Hepatocyte (in vitro differentiated cells): ENCODE results near the gene CD4. TPM values are rescaled to one million over a fixed set of nuclear protein-coding genes. Genes with fewer than 3 reads are reported as not detected.

Experiments used
- DNase-seq: peaks from one replicate; pipeline ENCODE4 v3.0.0-alpha.2; 2016; ENCODE audit warnings: low spot score
- H2AFZ ChIP-seq: fragments of 200-600 bp; sonication (generic); 2 replicates; pipeline ENCODE4 v1.6.0; 2016; ENCODE audit warnings: antibody characterized with exemption, mild to moderate bottlenecking
- H3K27ac ChIP-seq: fragments of 200-600 bp; sonication (generic); 2 replicates; pipeline ENCODE4 v1.5.1; 2016; ENCODE audit warnings: mild to moderate bottlenecking
- H3K27me3 ChIP-seq: fragments of 200-600 bp; sonication (generic); 2 replicates; pipeline ENCODE4 v1.6.1; 2016
- H3K36me3 ChIP-seq: fragments of 200-600 bp; sonication (generic); replicated peaks from 2 replicates; pipeline ENCODE4 v1.5.1; 2016; ENCODE audit warnings: low read depth; ENCODE audit not compliant: insufficient read depth
- H3K4me1 ChIP-seq: fragments of 200-600 bp; sonication (generic); 2 replicates; pipeline ENCODE4 v1.5.1; 2016; ENCODE audit warnings: mild to moderate bottlenecking, moderate library complexity; ENCODE audit not compliant: insufficient read depth
- H3K4me2 ChIP-seq: fragments of 200-600 bp; sonication (generic); 2 replicates; pipeline ENCODE4 v1.6.0; 2016
- H3K4me3 ChIP-seq: fragments of 200-600 bp; sonication (generic); 2 replicates; pipeline ENCODE4 v1.5.1; 2016; ENCODE audit warnings: mild to moderate bottlenecking
- H3K79me2 ChIP-seq: fragments of 200-600 bp; sonication (generic); 2 replicates; pipeline ENCODE4 v1.6.0; 2017; ENCODE audit warnings: mild to moderate bottlenecking
- H3K9me2 ChIP-seq: fragments of 200-600 bp; sonication (generic); replicated peaks from 2 replicates; pipeline ENCODE4 v1.6.0; 2017; ENCODE audit warnings: mild to moderate bottlenecking; ENCODE audit not compliant: insufficient read depth
- H3K9me3 ChIP-seq: fragments of 200-600 bp; sonication (generic); 2 replicates; pipeline ENCODE4 v1.5.1; 2016; ENCODE audit warnings: low read depth, mild to moderate bottlenecking
- H4K20me1 ChIP-seq: fragments of 200-600 bp; sonication (generic); 2 replicates; pipeline ENCODE4 v1.6.0; 2016; ENCODE audit warnings: mild to moderate bottlenecking; ENCODE audit not compliant: insufficient read depth, poor library complexity, severe bottlenecking
- EZH2 ChIP-seq: fragments of 200-600 bp; sonication (generic); IDR thresholded peaks from 2 replicates; pipeline ENCODE4 v1.6.1; 2016; ENCODE audit warnings: antibody characterized with exemption, mild to moderate bottlenecking, borderline replicate concordance
- EZH2phosphoT487 ChIP-seq: fragments of 200-600 bp; sonication (generic); IDR thresholded peaks from one replicate; pipeline ENCODE4 v1.6.1; 2018; ENCODE audit warnings: antibody characterized with exemption, mild to moderate bottlenecking, low read depth, moderate library complexity; ENCODE audit not compliant: unreplicated experiment, severe bottlenecking
- WGBS: methylation state at CpG from one replicate; pipeline ENCODE4 v1.1.6; 2016; ENCODE audit warnings: low lambda C conversion rate; ENCODE audit errors: missing lambda C conversion rate; 5-methylcytosine and 5-hydroxymethylcytosine counted together
- polyA plus RNA-seq: library from polyadenylated mRNA; unstranded; fragments of >200 nt; fragmentation: Nextera tagmentation; extraction: Ambion mirVana; gene quantifications from 2 replicates; pipeline ENCODE4 v1.2.1, GENCODE V29; 2016
- total RNA-seq: library from RNA; depleted of rRNA; stranded (reverse); fragments of >200 nt; gene quantifications from 2 replicates; pipeline ENCODE4 v1.2.3, GENCODE V29; 2014
- TF ChIP-seq, protein P1 (sequence below): fragments of 200-600 bp; sonication (generic); IDR thresholded peaks from 2 replicates; pipeline ENCODE4 v1.5.1; 2016; ENCODE audit warnings: antibody characterized with exemption, mild to moderate bottlenecking; ENCODE audit not compliant: poor library complexity

The CD4 gene
- total and polyA plus RNA-seq, 2 experiments from 2014 or later, result 2.7 to 6.4 TPM

DNA sequence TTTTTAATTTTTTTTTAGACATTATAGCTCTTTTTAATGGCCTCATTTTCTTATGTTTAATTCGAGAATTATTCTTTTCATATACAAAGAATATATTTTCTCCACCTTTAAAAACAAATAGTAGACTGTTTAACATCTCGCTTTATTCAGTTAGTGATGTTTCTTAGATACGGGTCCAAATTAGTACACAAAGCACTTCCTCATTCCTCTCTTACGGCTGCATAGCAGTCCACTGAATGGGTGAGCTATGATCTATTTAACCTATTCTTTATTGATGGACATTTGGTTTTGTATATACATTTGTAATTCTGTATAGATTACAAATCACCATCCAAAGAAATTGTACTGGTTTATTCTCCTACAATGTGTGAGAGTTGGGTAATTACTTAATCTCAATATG, 24.0 kb downstream of the CD4 start:
- H2AFZ ChIP-seq, result no peak overlapping the region
- WGBS, result 71% methylated on average over 4 of the region's 4 CpGs
- no peaks in the 10 kb centered on the region for H4K20me1 ChIP-seq
- H3K4me3 ChIP-seq, result no peak overlapping the region
- no peaks in the 10 kb centered on the region for H3K9me3 ChIP-seq
- DNase-seq, result no peak
- H3K27me3 ChIP-seq, result no peaks in the 10 kb centered on the region
- H3K9me2 ChIP-seq, result no peaks in the 10 kb centered on the region
- no peak overlapping the region for H3K27ac ChIP-seq
- H3K4me1 ChIP-seq, result no peaks in the 10 kb centered on the region
- TF ChIP-seq, protein P1, sequence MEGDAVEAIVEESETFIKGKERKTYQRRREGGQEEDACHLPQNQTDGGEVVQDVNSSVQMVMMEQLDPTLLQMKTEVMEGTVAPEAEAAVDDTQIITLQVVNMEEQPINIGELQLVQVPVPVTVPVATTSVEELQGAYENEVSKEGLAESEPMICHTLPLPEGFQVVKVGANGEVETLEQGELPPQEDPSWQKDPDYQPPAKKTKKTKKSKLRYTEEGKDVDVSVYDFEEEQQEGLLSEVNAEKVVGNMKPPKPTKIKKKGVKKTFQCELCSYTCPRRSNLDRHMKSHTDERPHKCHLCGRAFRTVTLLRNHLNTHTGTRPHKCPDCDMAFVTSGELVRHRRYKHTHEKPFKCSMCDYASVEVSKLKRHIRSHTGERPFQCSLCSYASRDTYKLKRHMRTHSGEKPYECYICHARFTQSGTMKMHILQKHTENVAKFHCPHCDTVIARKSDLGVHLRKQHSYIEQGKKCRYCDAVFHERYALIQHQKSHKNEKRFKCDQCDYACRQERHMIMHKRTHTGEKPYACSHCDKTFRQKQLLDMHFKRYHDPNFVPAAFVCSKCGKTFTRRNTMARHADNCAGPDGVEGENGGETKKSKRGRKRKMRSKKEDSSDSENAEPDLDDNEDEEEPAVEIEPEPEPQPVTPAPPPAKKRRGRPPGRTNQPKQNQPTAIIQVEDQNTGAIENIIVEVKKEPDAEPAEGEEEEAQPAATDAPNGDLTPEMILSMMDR, result no peak
- TF ChIP-seq EZH2, result no peak
- no peak for TF ChIP-seq EZH2phosphoT487
- no peak overlapping the region for H3K4me2 ChIP-seq
- H3K79me2 ChIP-seq, result no peaks in the 10 kb centered on the region
- H3K36me3 ChIP-seq, result no peaks in the 10 kb centered on the region

DNA sequence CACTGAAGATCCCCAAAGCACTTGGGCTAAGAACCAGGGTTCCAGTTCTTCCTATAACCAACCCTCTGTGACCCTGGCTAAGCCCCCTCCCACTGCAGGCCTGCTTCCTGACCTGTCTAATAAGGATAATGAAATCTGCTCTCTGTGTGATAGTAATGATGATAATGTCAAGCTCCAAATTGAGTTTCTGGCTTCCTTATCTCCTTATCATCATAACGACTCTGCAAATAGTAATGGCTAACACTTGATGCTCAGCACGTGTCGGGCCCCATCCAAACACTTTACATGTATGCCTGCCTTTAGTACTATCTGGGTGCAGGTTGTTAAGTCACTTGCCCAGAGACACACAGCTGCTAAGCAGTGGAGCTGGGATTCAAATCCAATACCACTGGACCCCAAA, 27.3 kb downstream of the CD4 start:
- DNase-seq, result no peak
- 40% methylated on average over 3 of the region's 3 CpGs for WGBS
- H3K4me2 ChIP-seq, result no peak overlapping the region
- TF ChIP-seq, protein P1, result no peak
- TF ChIP-seq EZH2 (no peak), EZH2phosphoT487 (no peak)
- H3K4me3 ChIP-seq, result no peak overlapping the region
- no peaks in the 10 kb centered on the region for H3K9me2 ChIP-seq
- H3K27me3 ChIP-seq, result no peaks in the 10 kb centered on the region
- no peaks in the 10 kb centered on the region for H3K9me3 ChIP-seq
- no peaks in the 10 kb centered on the region for H3K36me3 ChIP-seq
- peaks cover 10% of the 10 kb centered on the region for H3K4me1 ChIP-seq
- no peaks in the 10 kb centered on the region for H4K20me1 ChIP-seq
- no peak overlapping the region for H3K27ac ChIP-seq
- no peak overlapping the region for H2AFZ ChIP-seq
- no peaks in the 10 kb centered on the region for H3K79me2 ChIP-seq

DNA sequence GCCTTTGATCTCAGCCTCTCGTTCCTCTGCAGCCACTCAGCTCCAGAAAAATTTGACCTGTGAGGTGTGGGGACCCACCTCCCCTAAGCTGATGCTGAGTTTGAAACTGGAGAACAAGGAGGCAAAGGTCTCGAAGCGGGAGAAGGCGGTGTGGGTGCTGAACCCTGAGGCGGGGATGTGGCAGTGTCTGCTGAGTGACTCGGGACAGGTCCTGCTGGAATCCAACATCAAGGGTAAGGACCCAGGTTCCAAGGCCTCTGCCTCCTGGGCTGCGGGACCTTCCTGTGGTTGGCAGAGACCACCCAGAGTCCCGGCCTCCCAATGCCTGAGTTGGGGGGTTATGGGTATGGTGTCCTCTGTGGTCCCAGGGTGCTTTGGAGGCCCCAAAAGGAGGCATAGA, 27.8 kb downstream of the CD4 start:
- H3K4me3 ChIP-seq, result no peak overlapping the region
- no peak overlapping the region for H3K4me2 ChIP-seq
- H2AFZ ChIP-seq, result no peak overlapping the region
- WGBS, result 80% methylated on average over 8 of the region's 8 CpGs
- H3K79me2 ChIP-seq, result no peaks in the 10 kb centered on the region
- H3K27ac ChIP-seq, result no peak overlapping the region
- H3K36me3 ChIP-seq, result no peaks in the 10 kb centered on the region
- TF ChIP-seq EZH2phosphoT487, result no peak
- TF ChIP-seq, protein P1, result no peak
- no peak for TF ChIP-seq EZH2
- DNase-seq, result no peak
- H3K9me3 ChIP-seq, result no peaks in the 10 kb centered on the region
- H4K20me1 ChIP-seq, result no peaks in the 10 kb centered on the region
- peaks cover 10% of the 10 kb centered on the region for H3K4me1 ChIP-seq
- H3K27me3 ChIP-seq, result no peaks in the 10 kb centered on the region
- no peaks in the 10 kb centered on the region for H3K9me2 ChIP-seq

DNA sequence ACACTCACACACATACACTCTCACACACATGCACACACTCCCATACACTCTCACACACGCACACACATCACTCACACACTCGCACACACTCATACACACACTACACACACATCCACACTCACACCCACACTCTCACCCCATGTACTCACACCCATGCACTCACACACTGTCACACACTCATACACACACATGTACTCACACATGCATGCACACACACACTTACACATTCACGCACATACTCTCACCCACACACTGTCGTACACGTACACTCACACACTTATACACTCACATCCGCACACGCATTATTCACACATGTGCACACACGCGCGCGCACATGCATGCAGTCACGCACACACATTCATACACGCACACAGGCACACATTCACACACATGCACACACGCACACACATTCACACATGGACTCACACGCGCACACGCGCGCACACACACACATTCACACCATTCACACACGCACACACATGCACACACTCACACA, 28.4 kb downstream of the CD4 start:
- H3K36me3 ChIP-seq, result no peaks in the 10 kb centered on the region
- TF ChIP-seq EZH2 (no peak), EZH2phosphoT487 (no peak)
- TF ChIP-seq, protein P1, result no peak
- H3K9me3 ChIP-seq, result no peaks in the 10 kb centered on the region
- H4K20me1 ChIP-seq, result no peaks in the 10 kb centered on the region
- H3K79me2 ChIP-seq, result no peaks in the 10 kb centered on the region
- no peaks in the 10 kb centered on the region for H3K9me2 ChIP-seq
- H3K4me3 ChIP-seq, result no peak overlapping the region
- peaks cover 10% of the 10 kb centered on the region for H3K4me1 ChIP-seq
- no peak overlapping the region for H3K27ac ChIP-seq
- 96% methylated on average over 18 of the region's 20 CpGs for WGBS
- no peak overlapping the region for H2AFZ ChIP-seq
- no peak for DNase-seq
- H3K27me3 ChIP-seq, result peaks cover 1% of the 10 kb centered on the region
- no peak overlapping the region for H3K4me2 ChIP-seq
